DND-41 (cell line): ENCODE data around the gene SNCG.
"Not testable (repeated sequence)": the region's sequence is repeated elsewhere in the genome, so short reads cannot be mapped to it uniquely, and the experiment has no call there.

ENCODE experiments used
- EZH2 ChIP-seq: IDR thresholded peaks from 3 replicates; pipeline ENCODE4 v1.6.1; 2012; ENCODE audit warnings: borderline replicate concordance, low read depth, mild to moderate bottlenecking, moderate library complexity, low read length, inconsistent platforms; ENCODE audit not compliant: severe bottlenecking
- TF ChIP-seq, protein P1 (sequence below): IDR thresholded peaks from 2 replicates; pipeline ENCODE4 v1.5.1; 2012; ENCODE audit warnings: borderline replicate concordance, low read length, moderate library complexity, mild to moderate bottlenecking; ENCODE audit not compliant: poor library complexity, severe bottlenecking; ENCODE audit errors: extremely low read depth

GRCh38 chr10:86984498-86984897 is 26.1 kb downstream of the SNCG start:
- TF ChIP-seq, protein P1, sequence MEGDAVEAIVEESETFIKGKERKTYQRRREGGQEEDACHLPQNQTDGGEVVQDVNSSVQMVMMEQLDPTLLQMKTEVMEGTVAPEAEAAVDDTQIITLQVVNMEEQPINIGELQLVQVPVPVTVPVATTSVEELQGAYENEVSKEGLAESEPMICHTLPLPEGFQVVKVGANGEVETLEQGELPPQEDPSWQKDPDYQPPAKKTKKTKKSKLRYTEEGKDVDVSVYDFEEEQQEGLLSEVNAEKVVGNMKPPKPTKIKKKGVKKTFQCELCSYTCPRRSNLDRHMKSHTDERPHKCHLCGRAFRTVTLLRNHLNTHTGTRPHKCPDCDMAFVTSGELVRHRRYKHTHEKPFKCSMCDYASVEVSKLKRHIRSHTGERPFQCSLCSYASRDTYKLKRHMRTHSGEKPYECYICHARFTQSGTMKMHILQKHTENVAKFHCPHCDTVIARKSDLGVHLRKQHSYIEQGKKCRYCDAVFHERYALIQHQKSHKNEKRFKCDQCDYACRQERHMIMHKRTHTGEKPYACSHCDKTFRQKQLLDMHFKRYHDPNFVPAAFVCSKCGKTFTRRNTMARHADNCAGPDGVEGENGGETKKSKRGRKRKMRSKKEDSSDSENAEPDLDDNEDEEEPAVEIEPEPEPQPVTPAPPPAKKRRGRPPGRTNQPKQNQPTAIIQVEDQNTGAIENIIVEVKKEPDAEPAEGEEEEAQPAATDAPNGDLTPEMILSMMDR = not testable (repeated sequence)
- not testable (repeated sequence) for TF ChIP-seq EZH2
